GM21737 (cell line): ENCODE data around the gene COQ3.
A peak's percentile ranks its signal among the peaks of the same experiment; 100 is the strongest.

ENCODE experiments used
- ATAC-seq: cut with Tn5 transposase; IDR thresholded peaks from one replicate; pipeline ENCODE4 v1.9.1; 2021; ENCODE audit warnings: mild to moderate bottlenecking, moderate library complexity; ENCODE audit not compliant: unreplicated experiment

COQ3 gene

DNA sequence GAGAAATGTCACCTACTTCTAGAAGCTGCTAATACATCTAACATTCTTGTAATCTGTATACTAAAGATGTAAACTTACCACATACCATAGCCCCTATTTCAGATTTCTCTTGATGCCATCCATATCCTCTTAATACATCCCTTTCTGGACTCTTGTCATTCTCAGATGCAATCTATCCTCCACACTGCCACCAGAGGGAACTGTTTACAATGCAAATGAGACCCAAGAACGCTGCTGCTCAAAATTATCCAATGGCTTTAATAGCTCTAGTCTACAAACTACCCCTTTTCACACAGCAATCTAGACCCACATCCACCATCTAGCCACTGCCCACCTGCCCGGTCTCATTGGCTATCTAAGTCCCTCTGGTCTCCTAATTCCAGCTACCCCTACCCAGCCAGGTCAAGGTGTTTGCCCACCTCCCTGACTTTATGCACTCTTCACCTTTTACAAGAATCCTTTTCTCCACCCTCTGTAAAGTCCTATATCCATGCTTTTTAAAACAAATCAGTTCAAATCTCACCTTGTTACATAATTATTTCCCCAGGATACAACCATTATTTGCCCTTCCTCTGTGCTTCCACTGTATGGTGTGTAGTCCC, 59.4 kb downstream of the COQ3 start:
- ATAC-seq = no peak

GRCh38 chr6:99333068-99333467, 60.9 kb downstream of the COQ3 start:
- ATAC-seq = peak; percentile 91

- ATAC-seq = no peak
These were observed 62.5 kb downstream of the COQ3 start for GRCh38 chr6:99331531-99331930.

- ATAC-seq = peak; percentile 72
These were observed 63.8 kb downstream of the COQ3 start for GRCh38 chr6:99330159-99330558.

GRCh38 chr6:99324996-99325395, 69.0 kb downstream of the COQ3 start:
- ATAC-seq = no peak
